Right ventricle myocardium superior (tissue), 1 donor: Measurements from ENCODE around the gene SCT. TPM values are rescaled to one million over a fixed set of nuclear protein-coding genes. Genes with fewer than 3 reads are reported as not detected.

Experiments used
- ATAC-seq: fragments of 200-7000 bp; cut with Tn5 transposase; one replicate; pipeline ENCODE4 v1.9.1; 2020; ENCODE audit warnings: mild to moderate bottlenecking; ENCODE audit not compliant: poor library complexity
- DNase-seq: peaks from one replicate; pipeline ENCODE4 v3.0.0-alpha.2; 2020
- intact Hi-C: fragments of 100-400 bp; cut with DNase I; formaldehyde crosslinking; loops from one replicate; pipeline ENCODE4 v1.11.2; 2022
- total RNA-seq: library from RNA; stranded (reverse); fragmentation: NEBNext Ultra II Directional; extraction: Animal tissue kit (Norgen Biotek cat#: 25700); gene quantifications from one replicate; pipeline ENCODE4 v1.2.1, GENCODE V29; 2021
- donor health status: DM: no; HTN: yes; CAD: no; lungs with severe emphysema.

Gene SCT
- total RNA-seq, 1 donor from 2014 or later = not detected

DNA sequence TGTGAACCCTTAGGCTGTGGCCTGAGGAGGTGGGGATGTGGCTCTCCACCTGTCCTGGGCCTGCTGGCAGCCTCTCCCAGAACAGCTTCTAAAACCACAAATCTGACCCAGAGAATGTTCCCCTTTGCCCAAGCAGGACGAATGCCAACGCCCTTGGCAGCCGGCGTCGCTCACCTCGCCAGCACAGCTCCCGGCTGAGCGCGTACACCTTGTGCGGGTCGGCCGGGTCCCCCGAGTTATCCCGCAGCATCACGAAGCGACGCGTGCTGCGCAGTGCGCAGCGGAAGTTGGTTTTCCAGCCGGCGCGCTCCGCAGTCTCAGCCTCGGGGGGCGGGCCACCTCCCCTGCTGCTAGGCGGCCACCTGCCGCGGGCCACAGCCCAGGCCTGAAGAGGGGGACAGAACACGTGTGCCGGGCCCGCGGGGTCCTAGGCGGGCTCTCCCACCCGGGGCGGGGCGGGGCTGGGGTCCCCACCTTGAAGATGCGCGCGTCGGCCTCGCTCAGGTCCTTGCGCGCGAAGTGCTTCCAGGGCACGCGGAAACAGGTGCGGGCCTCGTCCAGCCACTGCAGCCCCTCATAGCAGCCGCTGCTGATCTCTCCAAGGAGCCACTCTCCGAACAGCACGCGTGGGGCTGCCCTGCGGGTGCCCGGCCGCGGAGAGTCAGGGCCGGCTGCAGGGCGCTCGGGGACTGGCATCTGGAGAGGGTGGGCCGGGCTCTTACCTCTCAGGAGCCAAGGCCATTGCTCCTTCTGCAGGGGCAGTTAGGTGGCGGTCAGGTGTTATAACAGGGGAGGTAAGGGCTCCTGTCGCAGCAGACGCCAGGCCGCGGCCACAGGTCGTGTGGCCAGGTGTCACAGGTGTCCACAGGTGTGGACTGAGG, 12.1 kb downstream of the SCT start:
- ATAC-seq = peak; percentile 7
- DNase-seq = no peak
- intact Hi-C loops = no loop called here

DNA sequence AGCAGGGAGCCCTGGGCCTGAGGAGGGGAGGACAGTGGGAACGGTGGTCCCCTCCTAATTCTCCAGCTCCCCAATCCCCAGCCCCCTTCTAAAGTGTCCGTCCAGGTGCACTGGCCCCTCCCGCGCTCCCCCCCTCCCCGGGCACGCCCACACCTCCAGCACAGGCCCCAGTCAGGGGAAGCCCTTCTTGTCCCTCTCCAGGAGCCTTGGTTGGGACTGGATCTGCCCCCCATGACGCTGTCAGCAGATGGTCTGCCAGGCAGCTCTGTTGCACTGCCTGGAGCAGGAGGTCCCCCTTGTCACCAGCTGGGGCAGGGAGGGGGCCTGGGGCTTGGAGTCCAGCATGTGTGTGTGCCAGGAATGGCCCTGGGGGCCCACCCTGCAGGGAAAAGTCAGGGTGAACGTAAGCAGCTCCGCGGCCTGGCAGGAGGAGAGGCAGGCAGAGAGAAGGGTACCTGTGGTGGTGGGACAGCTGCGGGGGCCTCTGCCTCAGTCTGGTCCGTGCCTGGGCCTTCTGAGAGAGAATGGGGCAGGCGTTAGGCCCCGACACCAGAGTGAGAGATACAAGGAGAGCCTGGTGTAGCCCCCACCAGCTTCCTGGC, 12.9 kb downstream of the SCT start:
- intact Hi-C loops = no loop called here

DNA sequence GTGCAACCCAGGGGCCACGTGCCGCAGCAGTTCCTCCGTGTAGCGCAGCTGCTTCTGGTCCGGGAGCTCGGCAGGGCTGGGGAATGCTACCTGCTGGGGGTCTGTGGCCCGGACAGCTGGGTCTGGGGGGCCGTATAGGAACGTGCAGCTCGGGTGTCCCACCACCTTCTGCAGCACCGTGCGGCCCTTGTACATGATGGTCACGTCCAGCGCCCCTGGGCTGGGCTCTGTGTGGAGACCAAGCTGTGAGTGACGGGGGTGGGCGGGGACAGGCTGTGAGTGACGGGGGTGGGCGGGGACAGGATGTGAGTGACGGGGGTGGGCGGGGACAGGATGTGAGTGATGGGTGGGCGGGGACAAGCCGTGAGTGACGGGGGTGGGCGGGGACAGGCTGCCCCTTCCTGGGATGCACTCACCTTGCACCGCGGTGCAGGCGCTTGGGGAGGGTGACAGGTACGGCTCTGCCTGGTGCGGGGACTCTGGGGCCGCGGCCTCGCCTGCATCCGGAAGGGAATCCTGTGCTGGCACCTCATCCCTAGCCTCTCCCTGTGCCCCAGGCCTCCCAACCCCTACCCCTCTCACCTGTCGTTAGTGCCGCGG, 13.5 kb downstream of the SCT start:
- DNase-seq = peak; percentile 77
- peak; percentile 1 for ATAC-seq
- intact Hi-C loops = no loop called here

More for the DNA sequence above, 12.9 kb downstream of the SCT start:
- DNase-seq = no peak
- no peak for ATAC-seq

DNA sequence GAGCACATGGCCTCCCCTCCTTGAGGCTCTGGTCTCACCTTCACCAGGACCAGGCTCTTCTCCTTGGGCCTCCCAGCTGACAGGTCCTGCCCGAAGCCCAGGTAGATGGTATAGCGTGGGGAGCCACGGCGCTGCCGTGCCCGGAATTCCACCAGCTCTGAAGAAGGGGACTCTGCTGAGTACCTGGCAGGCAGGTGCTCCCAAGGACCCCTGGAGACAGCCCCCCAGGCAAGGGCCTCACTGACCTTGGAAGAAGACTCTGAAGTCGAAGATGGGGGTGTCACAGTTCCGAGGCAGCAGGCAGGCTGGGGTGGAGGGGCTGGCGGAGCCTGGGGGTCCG, 14.1 kb downstream of the SCT start:
- intact Hi-C loops = no loop called here
- DNase-seq = no peak
- no peak for ATAC-seq

DNA sequence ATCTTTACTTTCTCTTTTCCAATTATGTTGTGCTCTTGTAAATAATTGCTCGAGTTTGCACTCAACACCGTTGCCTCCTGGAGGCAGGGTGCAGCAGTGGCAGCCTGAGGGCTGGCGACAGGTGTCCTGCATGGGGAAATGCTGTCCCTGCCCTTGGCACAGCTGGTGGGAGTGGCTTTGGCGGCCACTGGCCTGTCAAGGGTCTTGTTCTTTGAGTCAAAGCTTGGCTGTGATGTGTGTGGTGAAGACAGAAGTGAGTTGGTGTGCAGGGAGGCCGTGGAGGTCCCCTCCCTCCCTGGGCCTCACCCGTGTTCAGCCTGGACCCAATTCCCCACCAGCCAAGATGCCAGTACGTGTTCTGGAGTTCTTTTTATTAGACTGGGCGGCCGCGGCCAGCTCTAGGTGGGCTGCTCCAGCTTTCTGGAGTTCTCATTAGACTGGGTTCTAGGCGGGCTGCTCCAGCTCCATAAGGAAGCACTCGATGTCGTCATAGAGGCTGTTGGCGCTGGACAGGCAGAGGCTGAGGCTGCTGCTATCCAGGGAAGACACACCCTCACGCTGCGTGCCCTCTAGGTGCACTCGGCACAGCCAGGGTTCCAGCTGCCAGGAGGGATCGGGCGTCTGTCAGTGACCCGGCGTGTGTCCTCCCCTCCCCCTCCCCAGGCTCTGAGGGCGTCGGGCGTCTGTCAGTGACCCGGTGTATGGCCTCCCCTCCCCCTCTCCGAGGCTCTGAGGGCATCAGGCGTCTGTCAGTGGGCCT, 14.6 kb downstream of the SCT start:
- intact Hi-C loops = no loop called here
- no peak for ATAC-seq
- no peak for DNase-seq

DNA sequence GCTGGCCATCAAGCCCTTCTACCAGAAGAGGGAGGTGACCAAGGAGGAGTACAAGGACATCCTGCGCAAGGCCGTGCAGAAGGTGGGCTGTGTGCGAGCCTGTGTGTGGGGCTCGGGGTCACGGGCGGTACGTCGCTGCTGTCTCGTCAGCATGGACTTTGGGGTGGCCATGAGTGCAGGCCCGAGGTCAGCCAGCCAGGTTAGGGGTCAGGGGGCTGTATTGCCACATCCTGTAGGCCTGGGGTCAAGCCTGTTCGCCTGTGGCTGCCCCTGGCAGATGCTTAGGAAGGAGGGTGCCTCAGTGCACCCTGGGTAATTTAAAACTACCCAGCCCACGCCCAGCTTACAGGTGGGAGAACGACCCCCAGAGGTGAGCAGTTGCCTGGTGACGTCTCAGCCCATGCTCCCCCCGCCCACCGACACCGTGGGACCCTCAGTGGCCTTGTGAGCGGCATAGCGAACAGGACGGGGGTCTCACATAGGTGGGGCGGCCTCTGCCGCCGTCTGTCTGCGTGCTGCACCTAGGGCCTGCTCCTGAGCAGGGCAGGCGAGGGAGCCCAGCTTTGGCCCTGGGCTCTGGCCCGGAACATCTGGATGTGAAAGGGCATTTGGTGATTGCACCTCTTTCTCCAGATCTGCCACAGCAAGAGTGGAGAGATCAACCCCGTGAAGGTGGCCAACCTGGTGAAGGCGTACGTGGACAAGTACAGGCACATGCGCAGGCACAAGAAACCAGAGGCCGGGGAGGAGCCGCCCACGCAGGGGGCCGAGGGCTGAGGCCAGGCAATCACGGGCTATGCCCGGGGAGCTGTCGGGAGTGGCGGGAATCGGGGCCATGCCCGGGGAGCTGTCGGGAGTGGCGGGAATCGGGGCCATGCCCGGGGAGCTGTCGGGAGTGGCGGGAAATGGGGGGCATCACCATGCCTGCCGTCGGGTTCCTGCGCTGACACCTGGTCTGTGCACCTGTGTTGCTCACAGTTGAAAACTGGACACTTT, 15.7 kb downstream of the SCT start:
- ATAC-seq = no peak
- DNase-seq = no peak
- intact Hi-C loops = no loop called here

DNA sequence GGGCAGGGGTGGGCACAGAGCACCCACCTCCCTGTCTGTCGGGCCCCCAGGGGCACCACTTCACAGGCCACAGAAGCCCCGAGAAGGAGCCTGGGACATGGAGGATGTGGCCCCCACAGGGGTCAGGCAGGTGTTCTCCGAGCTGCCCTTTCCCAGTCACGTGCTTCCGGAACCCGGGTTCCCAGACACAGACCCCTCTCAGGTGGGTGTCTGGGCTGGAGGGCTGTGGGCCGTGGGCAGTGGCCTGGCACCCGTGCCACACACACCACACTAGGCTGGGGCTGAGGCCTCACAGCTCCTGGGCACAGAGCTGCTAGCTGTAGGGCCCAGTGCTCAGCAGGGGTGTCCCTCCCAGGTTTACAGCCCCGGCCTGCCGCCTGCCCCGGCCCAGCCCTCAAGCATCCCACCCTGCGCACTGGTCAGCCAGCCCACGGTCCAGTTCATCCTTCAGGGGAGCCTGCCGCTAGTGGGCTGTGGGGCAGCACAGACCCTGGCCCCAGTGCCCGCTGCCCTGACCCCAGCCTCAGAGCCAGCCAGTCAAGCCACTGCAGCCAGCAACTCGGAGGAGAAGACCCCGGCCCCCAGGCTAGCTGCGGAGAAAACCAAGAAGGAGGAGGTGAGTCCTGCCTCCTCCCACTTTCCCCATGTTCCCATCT, 16.7 kb downstream of the SCT start:
- intact Hi-C loops = no loop called here
- no peak for ATAC-seq
- no peak for DNase-seq

DNA sequence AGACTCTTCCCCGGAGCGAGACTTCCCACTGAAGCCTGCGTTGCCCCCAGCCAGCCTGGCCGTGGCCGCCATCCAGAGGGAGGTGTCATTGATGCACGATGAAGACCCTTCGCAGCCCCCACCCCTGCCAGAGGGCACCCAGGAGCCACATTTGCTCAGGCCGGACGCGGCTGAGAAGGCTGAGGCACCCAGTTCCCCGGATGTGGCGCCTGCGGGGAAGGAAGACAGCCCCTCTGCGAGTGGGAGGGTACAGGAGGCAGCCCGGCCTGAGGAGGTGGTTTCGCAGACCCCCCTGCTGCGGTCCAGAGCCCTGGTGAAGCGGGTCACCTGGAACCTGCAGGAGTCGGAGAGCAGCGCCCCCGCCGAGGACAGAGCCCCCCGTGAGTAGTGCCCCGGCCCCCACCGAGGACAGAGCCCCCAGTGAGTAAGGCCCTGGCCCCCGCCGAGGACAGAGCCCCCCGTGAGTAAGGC, 17.6 kb downstream of the SCT start:
- intact Hi-C loops = no loop called here
- DNase-seq (no peak), ATAC-seq (no peak)

DNA sequence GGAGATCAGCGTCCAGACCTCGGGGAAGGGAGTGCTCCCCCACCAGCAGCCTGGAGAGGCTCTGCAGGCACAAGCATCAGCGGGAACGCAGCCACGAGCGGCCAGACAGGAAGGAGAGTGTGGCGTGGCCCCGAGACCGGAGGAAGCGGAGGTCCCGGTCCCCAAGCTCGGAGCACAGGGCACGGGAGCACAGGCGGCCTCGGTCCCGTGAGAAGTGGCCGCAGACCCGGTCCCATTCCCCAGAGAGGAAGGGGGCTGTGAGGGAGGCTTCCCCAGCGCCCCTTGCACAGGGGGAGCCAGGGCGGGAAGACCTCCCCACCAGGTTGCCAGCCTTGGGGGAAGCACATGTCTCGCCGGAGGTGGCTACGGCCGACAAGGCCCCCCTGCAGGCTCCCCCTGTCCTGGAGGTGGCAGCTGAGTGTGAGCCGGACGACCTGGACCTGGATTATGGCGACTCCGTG, 18.2 kb downstream of the SCT start:
- no peak for DNase-seq

DNA sequence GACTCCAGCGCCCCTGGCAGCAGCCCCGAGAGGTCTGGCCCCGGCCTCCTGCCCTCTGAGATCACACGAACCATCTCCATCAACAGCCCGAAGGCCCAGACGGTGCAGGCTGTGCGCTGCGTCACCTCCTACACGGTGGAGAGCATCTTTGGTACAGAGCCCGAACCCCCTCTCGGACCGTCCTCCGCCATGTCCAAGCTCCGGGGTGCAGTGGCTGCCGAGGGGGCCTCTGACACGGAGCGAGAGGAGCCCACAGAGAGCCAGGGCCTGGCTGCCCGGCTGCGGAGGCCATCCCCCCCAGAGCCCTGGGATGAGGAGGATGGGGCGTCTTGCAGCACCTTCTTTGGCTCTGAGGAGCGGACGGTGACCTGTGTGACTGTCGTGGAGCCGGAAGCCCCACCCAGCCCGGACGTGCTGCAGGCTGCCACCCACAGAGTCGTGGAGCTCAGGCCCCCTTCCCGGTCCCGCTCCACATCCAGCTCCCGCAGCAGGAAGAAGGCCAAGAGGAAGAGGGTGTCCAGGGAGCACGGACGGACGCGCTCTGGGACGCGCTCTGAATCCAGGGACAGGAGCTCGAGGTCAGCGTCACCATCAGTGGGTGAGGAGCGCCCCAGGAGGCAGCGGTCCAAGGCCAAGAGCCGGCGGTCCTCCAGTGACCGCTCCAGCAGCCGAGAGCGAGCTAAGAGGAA, 18.9 kb downstream of the SCT start:
- no peak for DNase-seq
- intact Hi-C loops = no loop called here
- ATAC-seq = no peak

More for the DNA sequence above, 18.2 kb downstream of the SCT start:
- no peak for ATAC-seq
- intact Hi-C loops = no loop called here

DNA sequence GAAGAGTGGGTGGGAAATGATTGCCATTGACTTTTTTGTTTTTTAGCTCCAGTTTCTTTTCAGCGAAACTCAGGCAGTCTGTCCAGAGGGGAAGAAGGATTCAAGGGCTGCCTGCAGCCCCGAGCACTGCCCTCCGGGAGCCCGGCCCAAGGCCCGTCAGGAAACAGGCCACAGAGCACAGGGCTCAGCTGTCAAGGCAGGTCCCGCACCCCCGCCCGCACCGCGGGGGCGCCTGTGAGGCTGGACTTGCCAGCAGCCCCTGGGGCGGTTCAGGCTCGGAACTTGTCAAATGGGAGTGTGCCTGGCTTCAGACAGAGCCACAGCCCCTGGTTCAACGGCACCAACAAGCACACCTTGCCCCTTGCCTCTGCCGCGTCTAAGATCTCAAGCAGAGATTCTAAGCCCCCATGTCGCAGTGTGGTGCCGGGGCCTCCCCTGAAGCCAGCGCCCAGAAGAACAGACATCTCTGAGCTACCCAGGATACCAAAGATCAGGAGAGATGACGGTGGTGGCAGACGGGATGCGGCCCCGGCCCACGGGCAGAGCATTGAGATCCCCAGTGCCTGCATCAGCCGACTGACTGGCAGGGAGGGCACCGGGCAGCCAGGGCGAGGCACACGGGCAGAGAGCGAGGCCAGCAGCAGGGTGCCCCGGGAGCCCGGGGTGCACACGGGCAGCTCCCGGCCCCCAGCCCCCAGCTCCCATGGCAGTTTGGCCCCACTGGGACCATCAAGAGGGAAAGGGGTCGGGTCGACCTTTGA, 19.8 kb downstream of the SCT start:
- intact Hi-C loops = no loop called here
- DNase-seq (no peak), ATAC-seq (no peak)

DNA sequence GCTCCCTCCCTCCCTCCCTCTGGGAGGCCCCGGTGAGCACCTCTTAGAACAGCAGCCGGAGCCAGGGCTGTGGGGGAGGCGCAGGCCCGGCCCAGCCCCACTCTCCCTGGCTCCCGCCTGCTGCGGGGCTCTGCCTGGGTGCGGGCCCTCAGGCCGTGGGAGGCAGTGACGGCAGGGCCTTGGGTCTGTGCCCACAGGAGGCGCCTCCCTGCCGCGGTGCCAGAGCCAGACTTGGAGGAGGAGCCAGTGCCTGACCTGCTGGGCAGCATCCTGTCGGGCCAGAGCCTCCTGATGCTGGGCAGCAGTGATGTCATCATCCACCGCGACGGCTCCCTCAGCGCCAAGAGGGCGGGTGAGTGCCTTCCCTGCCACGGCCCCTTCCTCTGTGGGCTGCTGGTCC, 20.7 kb downstream of the SCT start:
- intact Hi-C loops = no loop called here
- peak; percentile 89 for ATAC-seq
- peak; percentile 81 for DNase-seq

DNA sequence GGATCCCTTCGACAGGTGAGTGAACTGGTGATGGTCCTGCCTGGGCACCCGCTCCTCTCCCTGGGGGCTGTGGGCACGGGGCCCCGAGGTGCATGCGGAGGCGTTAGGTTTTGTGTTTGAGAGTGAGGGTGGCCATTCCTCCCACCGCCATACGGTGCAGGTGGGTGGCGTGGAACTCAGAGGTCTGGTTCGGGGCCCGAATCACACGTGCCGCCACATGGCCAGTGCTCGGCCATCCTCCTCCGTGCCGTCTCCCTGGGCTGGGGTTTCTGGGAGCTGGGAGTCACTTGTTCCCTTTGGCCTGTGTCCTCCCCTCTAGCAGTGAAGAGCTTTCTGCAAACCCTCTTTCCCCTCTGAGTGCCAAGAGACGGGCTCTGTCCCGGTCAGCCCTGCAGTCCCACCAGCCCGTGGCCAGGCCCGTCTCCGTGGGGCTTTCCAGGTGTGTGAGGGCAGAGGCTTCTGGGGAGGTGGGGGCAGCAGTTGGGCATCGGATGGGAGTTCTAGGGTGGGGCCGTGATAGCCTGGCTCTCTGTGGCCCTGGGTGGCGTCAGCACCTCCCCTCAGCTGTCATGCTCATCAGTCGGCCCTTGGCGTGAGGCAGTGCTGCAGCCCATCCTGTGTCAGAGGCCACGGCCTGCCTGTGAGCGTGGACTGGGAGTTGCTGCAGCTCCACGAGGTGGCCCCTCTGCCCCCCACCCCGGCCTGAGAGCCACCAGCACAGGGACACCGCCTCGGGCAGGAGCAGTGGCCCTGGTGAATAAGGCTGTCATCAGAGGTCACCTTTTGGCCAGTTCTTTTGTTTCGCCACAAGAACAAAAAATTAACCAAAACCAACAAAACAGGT, 21.5 kb downstream of the SCT start:
- intact Hi-C loops = no loop called here
- ATAC-seq (peak; percentile 9), DNase-seq (no peak)

DNA sequence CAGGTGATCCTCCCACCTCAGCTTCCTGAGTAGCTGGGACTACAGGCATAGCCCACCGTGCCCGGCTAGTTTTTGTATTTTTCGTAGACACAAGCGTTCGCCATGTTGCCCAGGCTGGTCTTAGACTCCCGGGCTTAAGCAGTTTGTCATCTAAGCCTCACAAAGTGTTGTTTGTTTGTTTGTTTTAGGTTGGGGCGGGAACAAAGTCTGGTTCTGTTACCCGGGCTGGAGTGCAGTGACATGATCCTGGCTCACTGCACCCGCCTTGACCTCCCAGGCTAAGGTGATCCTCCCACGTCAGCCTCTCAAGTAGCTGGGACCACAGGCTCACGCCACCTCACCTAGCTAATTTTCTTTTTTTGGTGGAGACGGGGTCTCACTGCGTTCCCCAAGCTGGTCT, 23.8 kb downstream of the SCT start:
- ATAC-seq (no peak), DNase-seq (no peak)
- intact Hi-C loops = no loop called here

DNA sequence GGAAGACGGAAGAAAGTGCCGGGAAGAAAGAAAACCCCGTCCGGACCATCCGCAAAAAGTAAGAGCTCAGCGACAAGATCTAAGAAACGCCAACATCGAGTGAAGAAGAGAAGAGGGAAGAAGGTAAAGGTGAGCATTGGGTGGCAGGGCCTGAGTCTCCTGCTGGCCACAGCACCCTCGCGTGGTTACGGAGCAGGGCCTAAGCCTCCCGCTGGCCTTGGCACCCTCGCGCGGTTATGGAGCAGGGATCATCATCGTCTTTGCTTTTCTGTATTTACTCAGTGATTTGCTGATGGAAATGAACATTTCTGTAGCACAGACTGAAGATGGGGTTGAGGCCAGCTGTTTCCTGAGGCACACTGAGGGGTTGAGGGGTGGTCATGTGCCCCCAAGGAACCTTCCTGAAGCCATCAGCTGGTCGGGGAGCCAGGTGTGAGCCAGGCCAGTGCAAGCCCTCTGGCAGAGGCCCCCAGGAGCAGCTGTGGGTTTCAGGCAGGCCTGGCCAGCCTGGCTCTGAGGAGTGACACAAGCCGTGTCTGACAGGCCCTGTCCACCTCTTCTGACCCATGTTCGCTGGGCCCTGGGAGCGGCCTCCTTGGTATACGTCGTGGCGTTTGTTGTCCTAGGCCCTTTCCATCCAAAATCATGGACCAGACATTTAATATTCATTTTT, 25.3 kb downstream of the SCT start:
- ATAC-seq (no peak), DNase-seq (no peak)
- intact Hi-C loops = no loop called here
